Mesenchymal stem cell (in vitro differentiated cells and primary cell): ENCODE data around the gene OR1J4.

Source experiments
- DNase-seq: peaks from one replicate; pipeline ENCODE4 v3.0.0-alpha.2; 2013
- H2AFZ ChIP-seq: one replicate; pipeline ENCODE4 v1.6.1; 2013; ENCODE audit warnings: low read depth, mild to moderate bottlenecking, control low read depth, inconsistent platforms, low read length, moderate library complexity
- H2AK5ac ChIP-seq: 2 replicates; pipeline ENCODE4 v1.6.1; 2013; ENCODE audit warnings: low read length, moderate library complexity, mild to moderate bottlenecking, inconsistent platforms; ENCODE audit not compliant: severe bottlenecking
- H2BK120ac ChIP-seq: one replicate; pipeline ENCODE4 v1.6.1; 2013; ENCODE audit warnings: low read depth, mild to moderate bottlenecking, inconsistent platforms, low read length, moderate library complexity
- H2BK12ac ChIP-seq, 2 experiments: one replicate each; pipeline ENCODE4 v1.6.1; 2013; ENCODE audit warnings: inconsistent platforms in 2 of 2, low read length in 2 of 2, mild to moderate bottlenecking in 2 of 2, moderate library complexity in 2 of 2, control low read depth in 1 of 2
- H2BK15ac ChIP-seq: one replicate; pipeline ENCODE4 v1.6.1; 2013; ENCODE audit warnings: mild to moderate bottlenecking, low read depth, inconsistent platforms; ENCODE audit not compliant: poor library complexity, severe bottlenecking
- H2BK5ac ChIP-seq: 2 replicates; pipeline ENCODE4 v1.6.1; 2013; ENCODE audit warnings: low read depth, mild to moderate bottlenecking, low read length, control low read depth, inconsistent platforms; ENCODE audit not compliant: poor library complexity, severe bottlenecking
- H3K14ac ChIP-seq, 2 experiments: one replicate each; pipeline ENCODE4 v1.6.1; 2013; ENCODE audit warnings: inconsistent platforms in 2 of 2, low read length in 2 of 2, control low read depth in 1 of 2, mild to moderate bottlenecking in 1 of 2, moderate library complexity in 1 of 2
- H3K18ac ChIP-seq, 2 experiments: one replicate each; pipeline ENCODE4 v1.6.1; 2013; ENCODE audit warnings: inconsistent platforms in 2 of 2, low read length in 2 of 2, control low read depth in 1 of 2, low read depth in 1 of 2, mild to moderate bottlenecking in 1 of 2
- H3K23ac ChIP-seq, 2 experiments: one replicate each; pipeline ENCODE4 v1.6.1; 2013; ENCODE audit warnings: inconsistent platforms in 2 of 2, low read length in 2 of 2, mild to moderate bottlenecking in 2 of 2, moderate library complexity in 2 of 2, control low read depth in 1 of 2
- H3K27ac ChIP-seq: 2 replicates; pipeline ENCODE4 v1.5.1; 2013; ENCODE audit warnings: mild to moderate bottlenecking, moderate library complexity, low read length, control low read depth, inconsistent platforms; ENCODE audit not compliant: poor library complexity, severe bottlenecking
- H3K27me3 ChIP-seq, 2 experiments: 2 replicates each; pipeline versions ENCODE4 v1.6.1 to v1.7.0; 2013; ENCODE audit warnings: low read length in 2 of 2, mild to moderate bottlenecking in 2 of 2, moderate library complexity in 2 of 2, control low read depth in 1 of 2, inconsistent platforms in 1 of 2; ENCODE audit not compliant: control insufficient read depth in 1 of 2, insufficient read depth in 1 of 2
- H3K36me3 ChIP-seq, 2 experiments: 2 replicates each; pipeline versions ENCODE4 v1.6.1 to v1.7.0; 2013; ENCODE audit warnings: low read length in 2 of 2, control low read depth in 1 of 2, inconsistent platforms in 1 of 2, low read depth in 1 of 2, mild to moderate bottlenecking in 1 of 2; ENCODE audit not compliant: insufficient read depth in 2 of 2, control insufficient read depth in 1 of 2
- H3K4ac ChIP-seq, 2 experiments: one replicate each; pipeline ENCODE4 v1.6.1; 2013; ENCODE audit warnings: inconsistent platforms in 2 of 2, low read length in 2 of 2, mild to moderate bottlenecking in 2 of 2, moderate library complexity in 2 of 2, control low read depth in 1 of 2, low read depth in 1 of 2
- H3K4me1 ChIP-seq: 2 replicates; pipeline ENCODE4 v1.6.1; 2013; ENCODE audit warnings: low read depth, low read length, control low read depth; ENCODE audit not compliant: control insufficient read depth, insufficient read depth
- H3K4me2 ChIP-seq: 2 replicates; pipeline ENCODE4 v1.6.1; 2013; ENCODE audit warnings: low read length, mild to moderate bottlenecking, inconsistent platforms; ENCODE audit not compliant: poor library complexity, severe bottlenecking
- H3K4me3 ChIP-seq, 2 experiments: 2 replicates each; pipeline versions ENCODE4 v1.5.1 to v1.7.0; 2013; ENCODE audit warnings: low read length in 2 of 2, mild to moderate bottlenecking in 2 of 2, control low read depth in 1 of 2, low read depth in 1 of 2; ENCODE audit not compliant: insufficient read depth in 1 of 2
- H3K79me1 ChIP-seq: replicated peaks from 2 replicates; pipeline ENCODE4 v1.6.1; 2013; ENCODE audit warnings: mild to moderate bottlenecking, control low read depth, low read length, inconsistent platforms; ENCODE audit not compliant: poor library complexity, severe bottlenecking
- H3K9ac ChIP-seq: 2 replicates; pipeline ENCODE4 v1.7.0; 2013; ENCODE audit warnings: mild to moderate bottlenecking, low read length, moderate library complexity
- H3K9me3 ChIP-seq: 2 replicates; pipeline ENCODE4 v1.7.0; 2013; ENCODE audit warnings: mild to moderate bottlenecking, low read length; ENCODE audit not compliant: control insufficient read depth
- H4K8ac ChIP-seq: one replicate; pipeline ENCODE4 v1.6.1; 2013; ENCODE audit warnings: inconsistent platforms, mild to moderate bottlenecking, low read length, moderate library complexity
- H4K91ac ChIP-seq: one replicate; pipeline ENCODE4 v1.6.1; 2013; ENCODE audit warnings: mild to moderate bottlenecking, low read length, inconsistent platforms
- WGBS: methylation state at CpG from one replicate; pipeline ENCODE4 v1.1.7; 2013; ENCODE audit warnings: mixed read lengths; 5-methylcytosine and 5-hydroxymethylcytosine counted together

Gene OR1J4

DNA sequence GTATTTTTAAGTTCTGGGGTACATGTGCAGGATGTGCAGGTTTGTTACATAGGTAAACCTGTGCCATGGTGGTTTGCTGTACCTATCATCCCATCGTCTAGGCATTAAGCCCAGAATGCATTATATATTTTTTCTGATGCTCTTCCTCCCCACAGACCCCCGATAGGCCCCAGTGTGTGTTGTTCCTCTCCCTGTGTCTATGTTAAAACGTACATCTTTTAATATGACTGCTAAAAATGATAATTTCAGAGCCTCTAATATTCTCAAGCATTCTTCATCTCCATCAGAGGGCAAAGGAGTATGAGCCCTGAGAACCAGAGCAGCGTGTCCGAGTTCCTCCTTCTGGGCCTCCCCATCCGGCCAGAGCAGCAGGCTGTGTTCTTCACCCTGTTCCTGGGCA is 8.4 kb upstream of the OR1J4 start, which contains the start of gene OR1J2:
Gene OR1J2, plus strand, starts transcription at position 301 of the 400 bp plus-strand sequence. Its CDS starts 0 bp downstream, at position 301.
- Histone ChIP-seq H3K18ac (no peak within 1 kb of the TSS), H3K27me3 (peaks cover 0 to 27% of the 10 kb centered on the region in 2 experiments), H4K91ac (no peak within 1 kb of the TSS), H3K14ac (no peak within 1 kb of the TSS), H3K36me3 (no peaks in the 10 kb centered on the region), H2AK5ac (no peak within 1 kb of the TSS), H4K8ac (no peak within 1 kb of the TSS), H3K4me2 (no peak within 1 kb of the TSS), H2BK15ac (no peak within 1 kb of the TSS), H3K27ac (no peak within 1 kb of the TSS), H3K23ac (no peak within 1 kb of the TSS), H3K9me3 (no peaks in the 10 kb centered on the region), H3K4ac (no peak within 1 kb of the TSS), H2BK5ac (no peak within 1 kb of the TSS), H2BK12ac (no peak within 1 kb of the TSS), H3K4me1 (no peaks in the 10 kb centered on the region), H3K79me1 (no peaks in the 10 kb centered on the region), H3K4me3 (no peak within 1 kb of the TSS), H2BK120ac (no peak within 1 kb of the TSS), H3K9ac (no peak within 1 kb of the TSS), H2AFZ (no peak within 1 kb of the TSS)
- no peak for DNase-seq
- WGBS, result 54% methylated on average over 6 of the region's 6 CpGs

DNA sequence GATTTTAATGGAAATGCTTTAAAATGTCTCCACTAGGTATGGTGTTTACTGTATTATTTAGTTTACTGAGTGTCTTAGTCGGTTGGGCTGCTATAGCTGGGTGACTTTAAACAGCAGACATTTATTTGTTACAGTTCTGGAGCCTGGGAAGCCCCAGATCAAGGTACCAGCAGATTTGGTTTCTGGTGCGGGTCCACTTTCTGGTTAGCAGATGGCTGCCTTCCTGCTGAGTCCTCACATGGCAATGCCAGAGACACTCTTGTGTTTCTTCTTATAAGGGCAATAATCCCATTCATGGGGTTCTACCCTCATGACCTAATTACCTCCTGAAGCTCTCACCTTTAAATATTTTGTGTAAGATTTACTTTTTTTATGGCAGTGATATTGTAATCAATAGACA is 715 bp upstream of the OR1J4 start:
- H3K4me2 ChIP-seq, result no peak overlapping the region
- no peak overlapping the region for H2BK5ac ChIP-seq
- H2AK5ac ChIP-seq, result no peak overlapping the region
- DNase-seq, result no peak
- H3K27me3 ChIP-seq, result peaks cover 0 to 22% of the 10 kb centered on the region in 2 experiments
- H3K4me3 ChIP-seq, result no peak overlapping the region
- H3K27ac ChIP-seq, result no peak overlapping the region
- H2BK12ac ChIP-seq, result no peak overlapping the region
- WGBS, result 51% methylated on average over 2 of the region's 2 CpGs
- H2BK15ac ChIP-seq, result no peak overlapping the region
- H3K23ac ChIP-seq, result no peak overlapping the region
- H2AFZ ChIP-seq, result no peak overlapping the region
- H3K9me3 ChIP-seq, result no peaks in the 10 kb centered on the region
- no peaks in the 10 kb centered on the region for H3K4me1 ChIP-seq
- no peak overlapping the region for H4K8ac ChIP-seq
- no peak overlapping the region for H4K91ac ChIP-seq
- H3K36me3 ChIP-seq, result peaks cover 0 to 10% of the 10 kb centered on the region in 2 experiments
- no peak overlapping the region for H2BK120ac ChIP-seq
- H3K9ac ChIP-seq, result no peak overlapping the region
- no peak overlapping the region for H3K14ac ChIP-seq
- no peaks in the 10 kb centered on the region for H3K79me1 ChIP-seq
- no peak overlapping the region for H3K4ac ChIP-seq
- H3K18ac ChIP-seq, result no peak overlapping the region

DNA sequence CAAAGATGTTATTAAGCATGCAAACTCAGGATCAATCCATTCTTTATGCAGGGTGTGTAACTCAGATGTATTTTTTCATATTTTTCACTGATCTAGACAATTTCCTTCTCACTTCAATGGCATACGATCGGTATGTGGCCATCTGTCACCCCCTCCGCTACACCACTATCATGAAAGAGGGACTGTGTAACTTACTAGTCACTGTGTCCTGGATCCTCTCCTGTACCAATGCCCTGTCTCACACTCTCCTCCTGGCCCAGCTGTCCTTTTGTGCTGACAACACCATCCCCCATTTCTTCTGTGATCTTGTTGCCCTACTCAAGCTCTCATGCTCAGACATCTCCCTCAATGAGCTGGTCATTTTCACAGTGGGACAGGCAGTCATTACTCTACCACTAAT is 435 bp downstream of the OR1J4 start:
- Histone ChIP-seq H2AK5ac (no peak overlapping the region), H2BK15ac (no peak overlapping the region), H3K9me3 (no peaks in the 10 kb centered on the region), H3K4me2 (no peak overlapping the region), H3K23ac (no peak overlapping the region), H4K91ac (no peak overlapping the region), H3K27me3 (peaks cover 0 to 22% of the 10 kb centered on the region in 2 experiments), H3K4me3 (no peak overlapping the region), H4K8ac (no peak overlapping the region), H3K27ac (no peak overlapping the region), H3K9ac (no peak overlapping the region), H2BK120ac (no peak overlapping the region), H3K36me3 (peaks cover 0 to 10% of the 10 kb centered on the region in 2 experiments), H3K79me1 (no peaks in the 10 kb centered on the region), H2BK5ac (no peak overlapping the region), H3K14ac (no peak overlapping the region), H3K18ac (no peak overlapping the region), H2BK12ac (no peak overlapping the region), H3K4me1 (no peaks in the 10 kb centered on the region), H2AFZ (no peak overlapping the region), H3K4ac (no peak overlapping the region)
- DNase-seq, result no peak
- WGBS, result 79% methylated on average over 3 of the region's 3 CpGs

DNA sequence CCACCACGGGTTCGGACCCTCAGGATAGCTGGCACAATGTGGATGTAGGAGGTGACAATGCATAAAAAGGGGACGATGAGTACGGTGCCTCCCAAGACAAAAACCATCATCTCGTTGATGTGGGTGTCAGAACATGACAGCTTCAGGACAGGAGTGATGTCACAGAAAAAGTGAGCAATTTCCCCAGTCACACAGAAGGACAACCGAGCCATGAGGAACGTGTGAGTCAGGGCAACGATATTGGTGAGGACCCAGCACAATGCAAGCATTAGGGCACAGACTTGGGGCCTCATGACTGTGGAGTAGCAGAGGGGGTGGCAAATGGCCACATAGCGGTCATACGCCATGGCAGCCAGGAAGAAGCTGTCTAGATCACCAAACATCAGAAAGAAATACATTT is 7.7 kb downstream of the OR1J4 start:
- Histone ChIP-seq H2BK5ac (no peak overlapping the region), H3K4me1 (no peaks in the 10 kb centered on the region), H3K23ac (no peak overlapping the region), H3K9ac (no peak overlapping the region), H3K9me3 (no peaks in the 10 kb centered on the region), H3K36me3 (no peaks in the 10 kb centered on the region), H2BK15ac (no peak overlapping the region), H2AK5ac (no peak overlapping the region), H3K18ac (no peak overlapping the region), H3K27ac (no peak overlapping the region), H3K4me3 (no peak overlapping the region), H3K79me1 (no peaks in the 10 kb centered on the region), H2BK120ac (no peak overlapping the region), H2AFZ (no peak overlapping the region), H2BK12ac (no peak overlapping the region), H3K27me3 (peaks cover 0 to 9% of the 10 kb centered on the region in 2 experiments), H3K4ac (no peak overlapping the region), H4K91ac (no peak overlapping the region), H4K8ac (no peak overlapping the region), H3K4me2 (no peak overlapping the region), H3K14ac (no peak overlapping the region)
- DNase-seq, result no peak
- WGBS, result 62% methylated on average over 10 of the region's 10 CpGs
